Stimulated activated CD8-positive, alpha-beta memory T cell treated with anti-CD3 and anti-CD28 coated beads, Interleukin-7, amount 100 ng/mL, for 1 hour (primary cell): ENCODE results near the gene CDHR3.

Experiments used
- DNase-seq, 2 donors: peaks; one replicate each; pipeline ENCODE4 v3.0.0-alpha.2; 2020; ENCODE audit warnings: low read depth in 2 of 2

Gene CDHR3

DNA sequence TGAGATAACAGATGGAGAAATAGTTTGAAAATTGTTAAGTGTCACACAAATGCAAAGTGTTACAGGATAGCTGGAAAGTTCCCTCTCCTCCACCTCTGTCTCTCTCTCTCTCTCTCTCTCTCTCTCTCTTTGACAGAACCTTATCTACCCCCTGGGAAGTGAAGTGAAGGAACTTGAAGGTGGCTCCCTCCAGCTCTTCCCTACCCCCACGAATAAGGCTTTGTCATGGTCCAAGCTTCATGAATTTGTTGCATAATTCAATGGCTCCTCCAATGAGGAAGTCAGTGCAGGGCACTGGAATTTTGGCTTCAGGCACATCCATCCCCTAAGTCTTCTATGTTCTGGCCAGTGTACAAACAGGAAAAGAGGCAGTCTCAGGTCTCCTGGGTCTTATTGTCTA lies 66.4 kb downstream of the CDHR3 start:
- DNase-seq: no peak

DNA sequence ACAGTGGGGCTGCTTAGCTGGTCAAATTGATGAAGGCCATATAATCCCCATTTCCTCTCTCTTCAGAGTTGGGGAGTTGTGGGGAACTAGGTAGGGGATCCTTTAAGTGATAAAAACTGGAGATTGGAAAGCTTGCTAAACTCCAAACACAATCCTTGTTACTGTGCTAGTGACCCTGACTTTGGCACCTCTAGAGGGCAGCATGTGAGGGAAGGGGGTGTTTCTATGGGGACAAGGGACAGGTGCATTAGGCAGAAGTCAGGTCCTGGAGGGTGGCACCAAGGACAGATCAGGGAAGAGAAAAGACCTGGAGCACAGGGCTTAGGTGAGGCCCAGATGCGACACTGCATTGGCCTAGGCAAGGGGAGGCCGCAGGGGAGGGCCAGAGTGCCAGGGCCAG lies 66.9 kb downstream of the CDHR3 start:
- no peak for DNase-seq

DNA sequence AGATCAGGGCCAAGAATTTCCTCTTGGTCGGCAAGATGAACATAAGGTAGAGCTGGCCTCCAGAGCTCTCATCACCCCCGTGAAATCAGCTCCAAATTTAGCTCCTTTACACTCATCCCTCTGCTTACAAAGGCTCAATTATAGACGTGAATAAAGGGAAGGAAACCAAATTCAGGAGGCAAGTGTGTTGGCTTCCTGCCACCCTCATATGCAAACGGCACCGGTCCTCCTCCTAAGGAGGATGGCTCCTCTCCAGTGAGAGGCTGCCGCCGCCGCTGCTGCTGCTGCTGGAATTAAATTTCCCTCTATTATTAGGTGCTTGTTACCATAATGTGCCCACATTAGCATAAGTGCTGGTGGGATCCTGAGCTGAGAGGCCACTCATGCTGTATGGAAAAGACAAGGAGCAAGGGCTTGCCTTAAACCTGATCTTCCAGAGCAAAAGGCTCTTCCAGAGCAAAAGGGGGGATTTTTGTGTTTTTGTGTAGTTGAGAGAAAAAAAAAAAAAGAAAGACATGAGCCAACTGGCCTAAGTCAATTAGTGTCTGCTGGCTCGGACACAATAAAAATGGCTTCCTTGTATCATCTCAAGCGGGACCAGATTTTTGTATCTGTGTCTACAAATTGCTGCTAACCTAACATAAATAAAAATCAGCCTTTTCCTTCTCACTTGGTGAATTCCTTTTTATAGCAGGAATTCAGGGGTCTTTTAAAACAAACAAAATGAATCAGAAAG lies 68.4 kb downstream of the CDHR3 start:
- no peak for DNase-seq

DNA sequence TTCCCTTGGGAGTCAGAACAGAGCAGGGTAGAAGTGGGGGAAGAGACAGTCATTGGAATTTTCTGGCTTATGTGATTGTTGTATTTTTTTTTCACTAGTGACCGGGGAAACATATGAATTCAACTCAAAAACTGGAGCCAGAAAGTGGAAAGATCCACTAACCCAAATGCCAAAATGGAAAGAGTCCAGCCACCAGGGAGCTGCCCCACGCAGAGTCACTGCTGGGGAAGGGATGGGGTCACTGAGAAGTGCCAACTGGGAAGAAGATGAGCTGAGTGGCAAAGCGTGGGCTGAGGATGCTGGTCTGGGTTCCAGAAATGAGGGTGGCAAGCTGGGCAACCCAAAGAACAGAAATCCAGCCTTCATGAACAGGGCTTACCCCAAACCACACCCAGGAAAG lies 69.2 kb downstream of the CDHR3 start:
- no peak for DNase-seq

DNA sequence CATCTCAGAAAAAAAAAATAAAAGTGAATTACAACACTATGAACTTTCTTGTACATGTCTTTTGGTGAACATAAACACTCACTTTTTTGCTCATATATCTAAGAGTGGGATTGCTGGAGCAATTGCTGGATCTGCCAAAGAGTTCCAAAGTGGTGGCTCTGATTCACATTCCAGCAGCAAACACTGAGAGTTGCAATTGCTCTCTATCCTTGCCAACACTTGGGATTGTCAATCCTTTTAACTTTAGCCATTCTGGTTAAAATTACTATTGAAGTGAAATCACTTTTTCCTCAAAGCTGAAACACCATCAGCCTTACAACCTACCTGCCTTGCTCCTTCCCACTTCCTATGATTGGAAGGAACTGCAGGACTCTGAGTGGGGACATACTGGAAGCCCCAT lies 70.7 kb downstream of the CDHR3 start:
- no peak for DNase-seq

DNA sequence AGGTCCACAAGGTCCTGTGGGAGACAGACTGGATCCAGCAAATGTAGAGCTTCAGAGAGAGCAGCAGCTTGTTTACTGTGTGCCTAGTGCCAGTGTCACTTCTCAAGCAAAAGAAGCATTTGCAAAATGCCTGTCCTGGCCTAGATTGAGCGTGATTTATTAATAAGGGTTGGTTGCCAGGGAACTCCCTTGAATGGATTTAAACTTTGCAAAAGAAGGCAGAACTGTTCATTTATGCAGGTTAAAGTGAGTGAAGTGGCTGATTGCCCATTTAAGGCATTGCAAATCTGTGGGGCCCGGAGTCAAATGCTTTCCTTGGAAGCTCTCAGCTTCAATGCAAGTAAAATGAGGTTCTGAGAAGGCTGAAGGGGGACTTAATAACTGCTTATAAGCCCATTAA lies 71.3 kb downstream of the CDHR3 start:
- DNase-seq: no peak

DNA sequence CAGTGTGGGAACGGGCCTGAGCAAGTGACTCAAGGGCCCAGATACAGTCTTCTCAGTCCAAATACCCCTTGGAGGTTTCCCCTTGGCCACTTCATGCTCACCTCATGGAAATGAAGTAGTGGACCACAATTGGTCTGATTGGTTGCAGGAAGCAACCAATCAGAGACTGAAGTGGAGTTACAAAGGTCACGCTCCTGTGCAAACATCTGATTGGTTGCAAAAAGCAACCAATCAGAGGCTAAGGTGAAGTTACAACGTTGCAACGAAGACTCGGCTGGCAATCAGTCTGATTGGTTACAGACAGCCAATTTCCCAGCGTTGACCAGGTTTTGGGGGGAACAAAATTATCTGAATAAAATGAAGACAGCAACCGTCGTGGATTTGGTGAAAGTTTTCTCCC lies 72.5 kb downstream of the CDHR3 start:
- no peak for DNase-seq

DNA sequence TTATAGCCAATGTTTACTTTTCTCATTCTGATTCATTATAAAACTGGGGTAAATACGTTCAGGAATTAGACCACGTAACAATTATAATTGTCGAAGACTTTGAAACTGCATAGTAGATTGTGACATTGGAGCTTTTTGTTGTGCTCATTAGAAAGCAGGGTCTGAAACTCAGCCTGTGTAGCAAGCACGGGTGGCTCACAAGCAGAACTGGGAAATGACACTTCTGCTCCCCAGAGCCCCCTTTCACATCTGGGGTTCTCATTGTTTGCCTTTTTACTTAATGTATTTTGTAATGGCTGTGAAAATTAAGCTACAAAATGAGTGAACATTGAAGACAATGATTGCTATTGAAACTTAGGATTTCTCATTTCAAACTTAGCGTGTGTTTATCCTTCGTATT lies 72.9 kb downstream of the CDHR3 start:
- DNase-seq: no peak

DNA sequence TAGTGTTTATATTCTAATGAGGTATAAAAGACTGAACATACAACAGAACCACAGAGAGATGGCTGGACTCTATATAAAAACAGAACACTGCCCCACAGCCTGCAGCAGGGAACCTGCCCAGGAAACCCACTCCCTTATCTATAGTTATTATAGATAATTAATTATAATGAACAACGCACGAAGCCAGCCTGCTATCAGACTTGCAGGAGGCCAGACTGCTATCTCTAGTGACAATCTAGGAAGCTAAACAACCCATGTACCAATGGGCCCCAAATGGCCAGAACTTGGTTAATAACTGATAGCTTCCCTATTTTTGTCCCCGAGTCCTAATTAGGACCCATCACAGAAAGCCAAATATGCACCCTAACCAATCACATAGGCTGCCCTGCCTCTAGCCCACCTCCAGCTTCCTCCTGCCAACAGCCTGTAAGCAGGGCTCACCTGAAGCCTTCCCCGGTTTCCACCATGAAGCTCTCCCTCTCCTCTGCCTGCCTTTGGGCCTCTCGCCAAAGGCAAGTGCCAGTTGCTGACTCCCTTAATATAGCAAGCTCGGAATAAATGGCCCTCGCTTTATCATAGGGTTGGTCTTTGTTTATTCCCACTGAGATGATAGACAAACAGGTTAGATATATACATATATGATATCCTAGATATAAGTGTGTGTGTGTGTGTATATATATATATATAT lies 74.6 kb downstream of the CDHR3 start:
- DNase-seq: no peak

DNA sequence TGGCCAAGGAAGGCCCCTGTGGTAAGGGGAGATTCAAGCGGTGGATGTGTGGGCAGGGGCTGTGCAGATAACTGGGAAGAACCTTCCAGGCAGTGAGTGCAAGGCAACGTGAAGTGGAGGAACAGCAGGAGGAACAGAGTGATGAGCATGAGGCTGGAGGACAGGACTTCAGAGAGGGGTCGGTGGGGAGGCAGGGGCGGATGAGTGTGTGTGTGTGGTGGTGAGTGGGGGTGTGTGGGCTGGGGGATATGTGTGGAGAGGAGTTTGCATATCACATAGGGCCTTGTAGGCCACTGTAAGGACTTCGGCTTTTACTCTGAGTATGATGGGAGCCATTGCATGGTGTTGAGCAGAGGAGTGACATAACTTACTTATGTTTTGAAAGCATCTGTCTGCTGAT lies 75.2 kb downstream of the CDHR3 start:
- DNase-seq: no peak

DNA sequence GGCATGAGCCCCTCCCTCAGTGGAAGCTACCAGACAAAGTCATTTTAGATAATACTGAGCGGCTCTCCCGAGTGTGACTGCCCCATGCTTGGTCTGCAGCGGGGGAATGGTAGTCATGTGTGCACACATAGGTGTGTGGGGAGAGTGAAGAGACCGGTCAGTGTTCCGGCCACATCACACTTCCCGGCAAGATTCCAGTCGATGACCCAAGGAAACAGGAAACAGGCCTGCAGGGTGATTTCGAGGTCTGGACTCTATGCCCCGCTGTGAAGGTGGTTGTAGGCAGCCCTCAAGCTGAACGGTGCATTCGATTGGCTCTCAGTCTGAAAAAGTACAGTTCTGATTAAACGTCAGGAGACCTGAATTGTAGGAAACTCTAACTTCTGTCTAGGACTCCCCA lies 75.9 kb downstream of the CDHR3 start:
- DNase-seq: no peak

DNA sequence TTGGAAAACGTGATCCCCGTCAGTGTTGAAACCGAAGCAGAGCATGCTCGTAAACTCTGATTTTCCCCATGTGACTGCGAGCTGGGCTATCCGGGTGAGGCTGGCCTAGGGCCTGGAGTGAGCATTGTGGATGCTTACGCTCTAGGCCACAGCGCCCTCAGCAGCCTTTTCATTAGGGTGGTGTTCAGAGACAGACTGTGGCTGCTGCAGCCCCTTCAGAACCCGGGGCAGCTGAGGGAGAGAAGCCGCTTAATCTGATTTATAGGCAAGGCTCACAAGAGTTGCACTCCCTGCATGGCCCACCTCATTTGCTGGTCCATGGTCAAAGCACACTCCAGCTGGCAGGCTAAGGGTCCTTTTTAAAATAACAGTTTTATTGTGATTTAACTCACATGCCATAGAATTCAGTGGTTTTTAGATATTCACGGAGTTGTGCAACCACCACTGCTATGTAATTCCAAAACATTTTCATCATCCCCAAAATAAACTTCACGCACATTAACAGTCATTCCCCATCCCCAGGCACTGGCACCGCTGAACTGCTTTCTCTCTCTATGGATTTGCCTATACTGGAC lies 76.5 kb downstream of the CDHR3 start:
- DNase-seq: no peak

DNA sequence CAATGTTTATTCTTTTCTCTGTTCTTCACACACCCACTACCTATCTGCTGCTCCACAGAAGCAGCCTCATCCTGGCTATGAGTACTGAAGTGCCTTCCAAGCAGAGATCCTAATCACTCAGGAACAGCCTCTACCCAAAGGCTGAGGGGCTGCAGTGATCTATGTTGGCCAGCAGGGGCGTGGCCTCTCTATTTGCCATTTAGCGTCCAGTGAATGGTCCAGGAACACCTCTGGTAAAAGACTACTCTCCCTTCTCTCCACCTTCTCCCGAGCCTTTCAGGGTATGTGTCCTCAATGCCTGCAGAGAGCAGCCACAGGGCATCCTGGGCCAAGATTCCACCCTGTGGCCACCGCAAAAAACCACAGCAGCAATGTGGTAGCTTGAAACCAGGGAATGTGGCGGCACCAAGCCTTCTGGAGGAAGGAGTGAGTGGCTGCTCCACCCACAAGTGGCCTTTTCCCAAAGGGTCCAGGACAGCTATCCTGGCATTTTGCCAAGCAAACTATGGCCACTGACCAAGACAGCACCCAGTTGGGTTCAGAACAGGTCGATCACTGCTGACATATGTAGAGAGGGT lies 78.2 kb downstream of the CDHR3 start:
- DNase-seq: no peak

DNA sequence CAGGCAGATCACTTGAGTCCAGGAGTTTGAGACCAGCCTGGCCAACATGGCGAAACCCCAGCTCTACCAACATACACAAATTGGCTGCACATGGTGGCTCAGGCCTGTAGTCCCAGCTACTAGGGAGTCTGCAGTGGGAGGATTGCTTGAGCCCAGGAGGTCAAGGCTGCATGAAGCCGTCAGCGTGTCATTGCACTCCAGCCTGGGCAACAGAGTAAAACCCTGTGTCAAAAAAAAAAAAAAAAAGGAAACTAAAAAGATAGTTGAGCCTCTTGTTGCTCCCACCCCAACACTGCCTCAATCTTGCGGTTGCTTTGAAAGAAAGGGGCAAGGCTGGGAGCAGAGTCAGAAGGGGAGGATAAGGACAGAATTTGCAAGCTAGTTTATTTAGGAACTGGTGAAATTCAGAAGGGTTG lies 79.1 kb downstream of the CDHR3 start:
- DNase-seq: no peak

DNA sequence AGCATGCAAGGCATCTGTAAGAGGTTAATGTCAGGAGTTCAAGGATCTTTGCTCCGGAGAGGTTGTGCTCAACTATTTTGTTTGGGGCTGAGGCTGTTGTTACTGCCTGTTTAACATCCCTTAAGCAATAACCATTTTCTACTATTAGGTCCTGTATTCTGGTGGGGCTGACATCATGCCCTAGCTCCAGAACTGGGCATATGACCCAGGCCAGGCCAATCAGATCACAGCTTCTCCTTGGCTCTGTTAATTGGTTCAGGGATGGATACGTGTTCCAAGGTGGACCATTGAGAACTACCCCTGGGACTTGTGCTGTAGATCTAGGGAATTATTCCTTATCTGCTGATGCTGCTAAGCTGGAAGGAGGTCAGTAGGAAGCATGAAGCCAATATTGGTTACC lies 82.1 kb downstream of the CDHR3 start:
- DNase-seq: no peak

DNA sequence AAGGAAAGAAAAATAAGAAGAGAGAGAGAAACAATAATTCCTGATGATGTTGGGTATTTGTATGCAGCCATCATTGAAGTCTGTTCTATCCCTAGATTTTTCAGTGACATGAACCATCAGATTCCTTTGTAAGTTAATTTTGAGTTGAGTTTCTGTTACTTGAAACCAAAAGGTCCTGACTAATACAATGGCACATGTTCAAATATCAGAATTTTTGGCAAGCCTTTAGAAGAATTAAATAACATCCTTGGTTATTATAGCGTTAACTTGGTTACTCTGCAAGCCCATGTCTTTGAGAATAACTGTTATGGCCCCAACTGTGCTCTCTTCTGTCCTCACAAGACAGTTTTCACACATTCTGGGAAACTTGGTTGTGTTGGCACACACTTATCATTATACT lies 82.5 kb downstream of the CDHR3 start:
- DNase-seq: no peak

DNA sequence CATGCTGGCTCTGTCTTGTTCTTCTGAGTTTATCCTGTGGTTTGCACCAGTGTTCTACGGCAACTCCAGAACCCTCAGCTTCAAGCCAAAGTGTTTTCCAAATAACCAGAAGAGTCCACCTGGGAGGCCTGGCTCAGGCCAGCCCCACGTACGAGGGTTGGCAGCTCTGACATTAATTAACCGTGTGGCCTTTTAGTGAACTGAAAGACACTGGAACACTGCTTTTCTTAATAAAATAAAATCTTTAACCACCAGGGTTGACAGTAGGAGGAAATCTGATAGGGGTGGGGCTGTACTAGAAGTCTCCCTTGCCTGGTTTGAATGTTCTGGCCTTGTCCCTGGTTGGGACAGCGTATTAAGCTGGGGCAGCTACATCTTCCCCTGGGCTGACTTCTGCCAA lies 84.1 kb downstream of the CDHR3 start:
- no peak for DNase-seq

DNA sequence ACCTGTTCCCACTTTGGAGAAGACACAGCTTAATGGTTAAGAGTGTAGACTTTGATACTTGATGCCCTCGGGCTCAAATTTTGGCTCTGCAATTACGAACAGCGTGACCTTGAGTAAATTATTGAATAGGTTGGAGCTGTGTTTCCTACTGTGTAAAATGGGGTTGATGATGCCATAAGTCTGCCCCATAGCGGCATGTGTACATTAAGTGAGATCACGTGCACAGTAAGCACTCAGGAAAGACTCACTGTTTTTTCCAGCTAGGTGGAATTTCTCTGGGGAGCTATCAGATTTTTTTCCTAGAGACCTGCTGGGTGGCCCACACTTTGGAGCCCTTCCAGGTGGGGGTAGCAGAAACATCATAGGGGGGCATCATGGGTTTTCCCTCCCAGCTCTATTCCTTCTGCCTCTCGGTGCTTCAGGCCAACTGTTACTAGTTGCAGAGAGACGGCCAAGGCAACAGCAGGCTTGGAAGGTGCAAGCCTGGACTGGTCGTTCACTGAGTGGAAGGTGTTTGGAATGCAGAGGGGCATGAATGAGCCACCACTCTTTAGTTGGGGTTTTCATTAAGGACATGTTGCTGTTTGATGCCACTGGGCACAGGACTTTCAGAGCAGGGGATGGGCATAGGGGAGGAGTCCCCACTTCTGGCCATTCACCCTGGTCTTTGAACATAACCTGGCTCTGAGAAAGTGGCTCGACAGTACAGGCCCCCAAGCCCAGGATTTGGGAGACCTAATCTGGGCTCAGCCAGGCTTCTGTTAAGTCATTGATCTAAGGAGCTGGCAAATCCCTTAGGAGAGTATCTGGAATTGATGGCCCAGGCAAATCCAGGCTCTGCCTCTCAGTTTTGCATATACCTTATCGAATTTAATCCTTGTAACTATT lies 85.0 kb downstream of the CDHR3 start:
- DNase-seq: no peak

DNA sequence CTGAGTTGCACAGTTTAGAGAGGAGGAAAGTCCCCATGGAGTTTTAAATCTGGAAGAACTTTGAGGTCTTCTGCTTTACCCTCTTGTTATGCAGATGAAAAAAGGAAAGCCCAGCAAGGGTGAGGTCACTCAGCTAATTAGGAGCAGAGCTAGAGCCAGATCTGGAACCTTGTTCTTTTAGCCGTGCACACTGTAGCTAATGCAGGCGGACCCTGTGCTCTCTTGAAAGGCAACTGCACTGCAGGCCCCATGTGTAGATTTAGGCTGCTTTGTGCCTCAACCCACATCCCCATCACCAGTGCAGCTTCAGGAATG lies 85.6 kb downstream of the CDHR3 start:
- DNase-seq: no peak

DNA sequence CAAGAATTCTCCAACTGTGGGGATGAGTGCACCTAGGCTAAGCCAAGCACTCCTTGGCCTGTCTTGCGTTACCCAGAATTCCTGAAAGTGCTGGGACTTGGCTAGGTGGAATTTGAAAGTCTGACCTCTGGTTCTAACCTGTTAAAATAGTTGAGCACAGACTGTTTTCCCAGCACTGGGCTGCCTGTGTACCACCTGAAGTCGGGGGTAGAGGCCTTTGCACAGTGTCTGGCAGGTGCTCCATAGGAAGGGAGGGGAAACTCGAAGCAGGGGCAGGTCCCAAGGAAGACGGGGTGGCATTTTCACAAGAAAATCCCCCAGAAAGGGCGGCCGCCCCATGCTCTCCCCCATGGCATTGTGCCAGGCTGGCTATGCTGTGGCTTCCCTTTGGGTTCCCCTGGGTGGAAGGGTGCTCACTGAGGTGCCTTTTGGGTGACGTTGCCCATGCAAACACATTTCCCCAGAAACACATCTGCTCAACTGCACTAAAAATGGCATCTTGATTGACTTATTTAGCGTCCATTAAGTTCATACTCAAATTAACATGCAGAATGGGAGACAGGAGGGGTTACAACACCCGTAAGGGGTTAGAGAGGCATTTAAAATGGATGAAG lies 86.2 kb downstream of the CDHR3 start:
- no peak for DNase-seq

DNA sequence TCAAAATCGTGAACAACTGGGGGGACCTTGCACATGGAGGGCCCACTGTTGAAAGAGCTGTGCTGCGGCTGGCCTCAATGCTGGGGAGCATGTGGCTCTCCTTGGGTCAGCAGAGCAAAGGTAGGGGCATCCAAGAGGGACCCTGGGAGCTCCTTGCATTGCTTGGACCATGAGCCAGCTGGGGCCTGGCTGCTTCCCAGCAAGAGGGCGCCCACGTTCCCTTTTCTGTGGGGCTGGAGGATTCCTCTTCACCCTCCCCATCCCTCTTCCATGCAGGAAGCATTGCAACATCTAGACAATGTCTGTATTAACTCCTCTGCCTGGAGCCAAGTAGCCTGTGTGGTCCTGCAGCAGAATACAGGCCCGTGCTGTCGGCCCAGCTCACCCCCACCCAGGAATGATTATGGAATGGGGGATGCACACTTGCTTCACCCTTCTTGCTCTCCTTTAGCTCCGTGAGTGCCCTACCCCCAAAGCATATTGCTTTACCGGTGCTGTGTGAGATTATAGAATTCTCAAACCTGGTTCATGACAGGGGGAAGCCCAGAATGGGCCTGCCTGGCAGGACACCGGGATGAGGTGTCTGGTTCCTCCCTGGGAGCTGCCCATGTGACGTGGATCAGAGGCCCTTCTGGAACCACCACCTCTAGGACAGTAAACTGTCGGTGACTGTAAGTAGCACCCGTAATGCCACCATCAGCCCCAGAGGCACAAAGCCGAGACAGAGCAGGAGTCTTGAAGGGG lies 87.1 kb downstream of the CDHR3 start:
- no peak for DNase-seq
